Skeletal muscle satellite cell (primary cell): ENCODE data around the gene DNAJC21.

ENCODE experiments used
- H3K27me3 ChIP-seq: 2 replicates; pipeline ENCODE4 v1.7.0; 2013; ENCODE audit warnings: low read length; ENCODE audit not compliant: control insufficient read depth, insufficient read depth
- H3K36me3 ChIP-seq: 2 replicates; pipeline ENCODE4 v1.7.0; 2013; ENCODE audit warnings: mild to moderate bottlenecking, control low read depth, low read length; ENCODE audit not compliant: insufficient read depth
- H3K4me1 ChIP-seq: 2 replicates; pipeline ENCODE4 v1.7.0; 2013; ENCODE audit warnings: low read length; ENCODE audit not compliant: control insufficient read depth, insufficient read depth
- H3K4me2 ChIP-seq: 2 replicates; pipeline ENCODE4 v1.7.0; 2013; ENCODE audit warnings: mild to moderate bottlenecking, low read length
- H3K4me3 ChIP-seq: 2 replicates; pipeline ENCODE4 v1.7.0; 2013; ENCODE audit warnings: low read length
- H3K9ac ChIP-seq: 2 replicates; pipeline ENCODE4 v1.7.0; 2013; ENCODE audit warnings: mild to moderate bottlenecking, low read depth, low read length, moderate library complexity
- H3K9me3 ChIP-seq: replicated peaks from 2 replicates; pipeline ENCODE4 v1.7.0; 2013; ENCODE audit warnings: mild to moderate bottlenecking, control low read depth, low read length

Gene DNAJC21

DNA sequence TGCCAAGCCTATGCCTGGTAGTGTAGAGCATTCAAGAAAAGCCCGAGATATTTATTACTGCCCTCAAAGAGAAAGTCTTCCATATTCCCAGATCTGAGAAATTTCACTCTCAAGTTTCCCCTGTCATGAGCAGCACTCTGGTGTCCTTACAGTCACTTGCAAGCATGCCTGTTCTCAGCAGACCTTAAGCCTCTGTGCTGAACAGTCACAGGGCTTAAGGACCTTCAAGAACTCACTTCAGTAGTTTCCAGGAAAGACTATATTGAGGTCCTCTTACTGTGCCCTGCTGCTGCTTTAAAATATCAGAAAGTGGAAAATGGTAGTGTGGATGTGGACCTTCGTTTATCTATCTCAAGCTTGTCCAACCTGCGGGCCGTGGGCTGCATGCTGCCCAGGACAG lies 53.5 kb downstream of the DNAJC21 start:
- Histone ChIP-seq H3K4me1 (no peaks in the 10 kb centered on the region), H3K36me3 (no peaks in the 10 kb centered on the region), H3K9ac (no peak overlapping the region), H3K4me2 (no peak overlapping the region), H3K27me3 (peaks cover 7% of the 10 kb centered on the region), H3K4me3 (no peak overlapping the region), H3K9me3 (peaks cover 7% of the 10 kb centered on the region)

GRCh38 chr5:34986965-34987364 lies 57.6 kb downstream of the DNAJC21 start:
- Histone ChIP-seq H3K9ac (no peak overlapping the region), H3K4me2 (no peak overlapping the region), H3K27me3 (peaks cover 12% of the 10 kb centered on the region), H3K36me3 (no peaks in the 10 kb centered on the region), H3K4me1 (no peaks in the 10 kb centered on the region), H3K9me3 (peaks cover 7% of the 10 kb centered on the region), H3K4me3 (no peak overlapping the region)

DNA sequence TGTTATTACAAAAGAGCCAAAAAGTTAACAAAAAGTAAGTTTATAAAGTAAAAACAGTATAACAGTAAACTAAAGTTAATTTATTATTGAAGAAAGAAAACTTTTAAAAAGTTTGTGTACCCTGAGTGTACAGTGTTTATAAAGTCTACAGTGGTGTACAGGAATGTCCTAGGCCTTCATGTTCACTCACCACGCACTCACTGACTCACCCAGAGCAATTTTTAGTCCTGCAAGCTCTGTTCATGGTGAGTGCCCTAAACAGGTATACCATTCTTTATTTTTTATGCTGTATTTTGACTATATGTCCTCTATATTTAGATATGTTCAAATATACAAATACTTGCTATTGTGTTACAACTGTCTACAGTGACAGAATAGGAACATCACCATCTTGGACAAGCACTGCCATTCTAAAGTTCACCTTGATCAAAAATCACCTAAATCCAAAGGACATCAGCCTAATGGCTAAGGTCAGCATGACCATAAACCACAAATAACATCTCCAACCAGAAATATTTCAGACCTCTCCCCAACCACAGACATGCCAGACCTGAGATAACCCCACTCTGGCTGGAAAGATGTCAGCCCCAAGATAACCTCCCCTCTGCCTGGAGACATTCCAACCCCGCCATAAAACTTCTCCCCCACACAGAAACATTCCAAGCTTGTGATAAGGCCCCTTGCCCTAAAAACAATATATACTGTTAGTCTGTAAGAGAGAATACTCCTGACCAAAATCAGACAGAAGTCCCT lies 62.3 kb downstream of the DNAJC21 start:
- no peaks in the 10 kb centered on the region for H3K36me3 ChIP-seq
- H3K27me3 ChIP-seq = peaks cover 35% of the 10 kb centered on the region
- no peak overlapping the region for H3K4me2 ChIP-seq
- no peaks in the 10 kb centered on the region for H3K4me1 ChIP-seq
- H3K9me3 ChIP-seq = no peaks in the 10 kb centered on the region
- H3K9ac ChIP-seq = no peak overlapping the region
- H3K4me3 ChIP-seq = no peak overlapping the region

DNA sequence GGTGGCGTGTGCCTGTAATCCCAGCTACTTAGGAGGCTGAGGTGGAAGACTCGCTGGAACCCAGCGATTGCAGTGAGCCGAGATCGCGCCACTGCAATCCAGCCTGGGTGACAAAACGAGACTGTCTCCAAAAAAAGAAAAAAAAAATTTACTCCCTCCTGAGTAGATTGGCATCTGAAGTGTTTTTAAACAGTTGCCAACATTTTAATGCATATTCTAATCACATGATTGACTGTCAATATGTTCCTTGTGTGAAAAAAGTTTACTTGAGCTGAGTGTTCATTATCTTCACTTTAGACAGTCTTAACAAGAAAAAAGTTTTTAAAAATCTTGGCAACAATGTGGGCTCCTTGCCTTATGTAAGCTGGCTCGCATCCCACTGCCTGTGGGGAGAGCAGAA lies 64.6 kb downstream of the DNAJC21 start:
- Histone ChIP-seq H3K4me1 (no peaks in the 10 kb centered on the region), H3K9ac (no peak overlapping the region), H3K4me3 (no peak overlapping the region), H3K9me3 (no peaks in the 10 kb centered on the region), H3K36me3 (no peaks in the 10 kb centered on the region), H3K27me3 (peaks cover 43% of the 10 kb centered on the region), H3K4me2 (no peak overlapping the region)

- Histone ChIP-seq H3K27me3 (peaks cover 62% of the 10 kb centered on the region), H3K4me1 (no peaks in the 10 kb centered on the region), H3K36me3 (no peaks in the 10 kb centered on the region), H3K9ac (no peak overlapping the region), H3K4me3 (no peak overlapping the region), H3K4me2 (no peak overlapping the region), H3K9me3 (no peaks in the 10 kb centered on the region)
Observed at GRCh38 chr5:34996261-34996660, 66.9 kb downstream of the DNAJC21 start.

DNA sequence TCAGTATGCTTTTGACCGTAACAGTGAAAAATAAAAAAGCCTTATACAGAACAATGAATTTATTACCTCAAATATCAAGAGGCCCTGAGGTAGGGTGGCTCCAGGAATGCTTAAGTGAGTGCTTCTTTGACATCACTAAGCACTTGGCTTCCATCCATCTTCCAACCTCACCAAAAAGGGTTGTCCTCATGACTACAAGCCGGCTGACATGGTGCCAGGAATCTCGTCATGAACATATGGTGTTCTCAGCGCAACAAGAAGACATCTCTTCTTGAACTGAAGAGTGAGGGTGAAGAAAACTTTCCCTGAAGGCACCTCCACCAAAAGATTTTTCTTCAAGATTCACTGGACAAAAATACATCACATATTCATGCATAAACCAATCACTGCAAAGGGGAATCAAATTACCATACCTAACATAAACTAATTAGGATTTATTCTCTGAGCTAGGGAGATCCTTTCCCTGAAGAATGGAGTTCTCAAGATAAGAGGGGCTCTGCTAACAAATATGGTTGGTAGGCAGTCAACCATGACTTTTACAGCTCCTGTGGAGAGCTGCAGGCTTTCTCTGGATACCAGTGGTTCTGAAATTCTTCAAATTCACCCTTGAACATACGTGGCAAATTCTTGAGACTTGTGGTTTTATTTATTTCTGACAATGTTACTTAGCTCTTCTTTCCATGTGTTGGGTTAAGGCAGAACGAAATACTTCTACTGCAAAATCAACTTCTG lies 68.9 kb downstream of the DNAJC21 start:
- Histone ChIP-seq H3K4me1 (no peaks in the 10 kb centered on the region), H3K9ac (no peak overlapping the region), H3K36me3 (no peaks in the 10 kb centered on the region), H3K27me3 (peaks cover 74% of the 10 kb centered on the region), H3K4me2 (no peak overlapping the region), H3K4me3 (no peak overlapping the region), H3K9me3 (no peaks in the 10 kb centered on the region)

DNA sequence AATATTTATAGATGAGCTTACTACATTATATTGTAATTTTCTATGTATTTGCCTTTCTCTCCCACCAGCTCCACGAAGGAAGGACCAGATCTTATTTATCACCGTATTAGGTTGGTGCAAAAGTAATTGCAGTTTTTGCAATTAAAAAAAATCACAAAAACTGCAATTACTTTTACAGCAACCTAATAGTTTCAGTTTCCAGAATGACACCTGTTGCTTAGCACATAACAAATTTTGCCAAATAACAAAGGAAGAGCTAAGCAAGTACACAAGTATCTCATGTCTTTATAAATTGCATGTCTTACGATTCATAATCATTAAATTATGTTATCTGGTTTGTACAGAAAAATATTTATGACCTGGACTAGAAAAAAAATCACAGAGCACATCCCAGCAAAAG lies 72.5 kb downstream of the DNAJC21 start:
- H3K9ac ChIP-seq = no peak overlapping the region
- H3K27me3 ChIP-seq = peaks cover 72% of the 10 kb centered on the region
- no peaks in the 10 kb centered on the region for H3K4me1 ChIP-seq
- no peaks in the 10 kb centered on the region for H3K36me3 ChIP-seq
- no peak overlapping the region for H3K4me2 ChIP-seq
- no peaks in the 10 kb centered on the region for H3K9me3 ChIP-seq
- no peak overlapping the region for H3K4me3 ChIP-seq

DNA sequence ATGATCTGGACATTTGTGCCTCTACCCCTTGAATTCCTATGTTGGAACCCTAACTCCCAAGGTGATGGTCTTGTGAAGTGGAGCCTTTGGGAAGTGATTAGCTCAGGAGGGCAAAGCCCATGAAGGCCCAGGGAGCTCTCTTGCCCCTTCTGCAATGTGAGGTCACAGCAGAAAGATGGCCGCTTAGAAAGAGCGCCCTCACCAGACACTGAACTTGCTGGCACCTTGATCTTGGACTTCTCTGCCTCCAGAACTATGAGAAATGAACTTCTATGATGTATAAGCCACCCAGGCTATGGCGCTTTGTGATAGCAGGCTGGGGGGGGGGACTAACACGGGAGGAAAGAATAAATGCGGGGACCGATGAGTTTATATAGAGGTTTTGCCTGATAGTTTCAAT lies 73.1 kb downstream of the DNAJC21 start:
- H3K9ac ChIP-seq = no peak overlapping the region
- no peaks in the 10 kb centered on the region for H3K4me1 ChIP-seq
- no peak overlapping the region for H3K4me2 ChIP-seq
- no peak overlapping the region for H3K4me3 ChIP-seq
- H3K27me3 ChIP-seq = peaks cover 77% of the 10 kb centered on the region
- H3K36me3 ChIP-seq = no peaks in the 10 kb centered on the region
- H3K9me3 ChIP-seq = no peaks in the 10 kb centered on the region

DNA sequence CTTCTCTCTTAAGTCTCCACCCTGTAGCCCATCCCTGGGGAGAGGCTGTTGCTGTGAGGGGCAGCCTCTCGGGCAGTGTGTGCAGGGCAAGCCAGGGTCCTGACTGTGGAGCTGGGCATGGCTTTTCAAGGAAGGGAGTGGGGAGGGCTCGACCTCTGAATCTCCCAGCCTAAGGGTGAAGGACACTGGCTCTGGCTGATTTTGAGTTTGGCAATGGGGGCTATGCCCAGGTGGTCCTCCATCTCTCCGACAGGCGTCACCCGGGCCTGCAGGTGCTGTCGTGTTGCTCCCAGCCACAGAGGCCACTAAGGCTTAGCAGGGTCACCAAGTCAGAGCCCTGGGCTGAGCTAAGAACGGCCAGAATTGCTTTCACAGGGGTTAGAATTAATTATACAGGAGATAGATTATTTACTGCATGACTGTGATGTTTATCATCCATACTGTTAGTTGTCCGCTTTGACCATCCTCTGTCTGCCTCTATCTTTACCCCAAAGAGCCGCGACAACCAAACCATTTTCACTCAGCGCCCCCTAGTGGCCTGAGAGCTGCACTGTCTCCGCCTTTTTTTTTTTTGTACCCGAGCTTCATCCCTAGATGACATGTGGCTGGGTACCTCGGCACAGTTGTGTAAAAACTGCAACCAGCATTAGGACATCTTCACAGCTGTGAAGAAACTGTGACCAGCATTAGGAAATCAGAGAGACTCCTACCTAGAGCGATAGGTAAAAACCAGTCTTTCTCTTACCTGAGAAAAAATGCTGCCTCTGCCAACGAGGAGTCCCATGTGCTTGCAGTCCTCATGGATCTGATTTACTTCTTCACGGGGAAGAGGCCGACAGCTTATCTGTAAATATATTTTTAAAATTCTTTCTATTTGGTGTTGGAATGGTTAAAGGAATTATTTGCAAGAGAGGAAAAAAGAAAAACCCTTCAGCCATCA lies 73.9 kb downstream of the DNAJC21 start:
- no peak overlapping the region for H3K4me2 ChIP-seq
- no peaks in the 10 kb centered on the region for H3K4me1 ChIP-seq
- H3K9ac ChIP-seq = no peak overlapping the region
- H3K27me3 ChIP-seq = peaks cover 78% of the 10 kb centered on the region
- H3K36me3 ChIP-seq = no peaks in the 10 kb centered on the region
- H3K9me3 ChIP-seq = no peaks in the 10 kb centered on the region
- no peak overlapping the region for H3K4me3 ChIP-seq

GRCh38 chr5:35004200-35004599 lies 74.8 kb downstream of the DNAJC21 start:
- Histone ChIP-seq H3K4me1 (no peaks in the 10 kb centered on the region), H3K27me3 (peaks cover 69% of the 10 kb centered on the region), H3K9me3 (no peaks in the 10 kb centered on the region), H3K4me3 (no peak overlapping the region), H3K36me3 (no peaks in the 10 kb centered on the region), H3K9ac (no peak overlapping the region), H3K4me2 (no peak overlapping the region)

- Histone ChIP-seq H3K27me3 (peaks cover 70% of the 10 kb centered on the region), H3K4me1 (no peaks in the 10 kb centered on the region), H3K9me3 (no peaks in the 10 kb centered on the region), H3K4me3 (no peak overlapping the region), H3K9ac (no peak overlapping the region), H3K36me3 (no peaks in the 10 kb centered on the region), H3K4me2 (no peak overlapping the region)
Observed at GRCh38 chr5:35004771-35005170, 75.4 kb downstream of the DNAJC21 start.
